NCI-H2029 (cell line): Measurements from ENCODE around the gene SMAD1.
"Not testable (repeated sequence)": the region's sequence is repeated elsewhere in the genome, so short reads cannot be mapped to it uniquely, and the experiment has no call there.

ENCODE experiments used
- DNase-seq: peaks from one replicate; lab custom pipeline; 2025; lab: John Stamatoyannopoulos, UW

Gene SMAD1

DNA sequence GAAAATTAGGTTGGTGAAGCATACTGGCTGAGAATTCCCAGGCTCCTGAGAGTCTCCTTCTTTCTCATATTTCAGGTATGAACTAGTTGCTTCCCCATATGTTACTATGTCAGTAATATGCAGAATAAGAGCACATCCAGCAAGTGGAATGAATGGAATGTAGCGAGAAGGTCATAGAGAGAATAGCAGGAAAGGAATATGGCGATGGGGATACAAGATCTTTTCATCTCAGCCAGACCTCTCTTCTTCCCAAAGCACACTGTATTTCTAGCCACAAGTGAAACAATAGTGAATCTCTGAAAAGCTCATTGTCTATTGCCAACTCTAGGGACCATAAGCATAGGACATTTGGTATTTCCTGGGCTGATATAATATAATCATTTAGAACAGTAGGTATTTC, 82.9 kb downstream of the SMAD1 start:
- no peak for DNase-seq

DNA sequence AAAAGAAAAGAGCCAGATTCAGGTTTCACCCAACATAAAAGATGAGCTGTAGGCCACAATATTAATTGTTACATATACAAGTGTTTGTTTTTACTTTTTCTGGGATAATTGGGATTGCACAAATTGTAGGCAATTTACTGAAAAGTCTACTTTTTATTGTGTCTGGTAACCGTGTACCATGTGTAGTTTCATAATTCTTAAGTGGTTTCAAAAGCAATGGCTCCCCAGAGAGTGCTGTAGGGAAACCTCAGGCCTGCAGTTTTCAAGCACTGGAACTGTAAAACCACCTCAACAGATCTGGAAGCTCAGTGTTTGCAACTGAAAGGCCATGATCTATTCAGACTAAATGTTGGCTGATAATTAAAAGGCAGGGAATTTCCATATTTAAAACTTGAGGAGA, 83.7 kb downstream of the SMAD1 start:
- DNase-seq: no peak

DNA sequence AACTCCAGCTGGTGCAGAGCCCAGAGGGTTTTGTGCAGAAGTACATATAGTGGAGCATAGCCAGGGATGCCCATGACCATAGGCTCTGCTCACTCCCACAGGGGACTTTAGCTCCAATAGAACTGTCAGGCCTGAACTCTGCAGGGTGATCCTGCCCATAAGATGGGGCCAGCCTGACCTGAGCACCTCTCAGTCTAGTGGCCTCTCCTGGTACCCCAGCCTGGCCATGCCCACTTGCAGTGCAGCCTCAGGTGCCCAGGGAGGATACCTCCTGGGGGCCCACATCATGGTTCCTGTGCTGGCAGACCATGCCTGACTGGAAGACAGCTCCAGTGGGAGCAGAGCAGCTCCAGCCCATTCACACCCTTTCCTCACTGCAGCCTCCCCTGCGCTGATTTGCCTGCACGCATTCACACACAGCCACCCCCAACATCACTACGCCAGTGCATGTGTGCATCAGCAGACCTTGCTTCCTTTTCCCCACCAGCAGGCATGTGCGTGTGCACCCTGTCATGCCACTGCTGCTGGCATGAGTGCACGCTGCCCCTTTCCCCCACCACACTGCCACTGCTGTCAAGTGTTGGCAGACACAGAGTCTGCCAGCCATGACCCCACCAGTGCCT, 84.5 kb downstream of the SMAD1 start:
- DNase-seq: no peak

DNA sequence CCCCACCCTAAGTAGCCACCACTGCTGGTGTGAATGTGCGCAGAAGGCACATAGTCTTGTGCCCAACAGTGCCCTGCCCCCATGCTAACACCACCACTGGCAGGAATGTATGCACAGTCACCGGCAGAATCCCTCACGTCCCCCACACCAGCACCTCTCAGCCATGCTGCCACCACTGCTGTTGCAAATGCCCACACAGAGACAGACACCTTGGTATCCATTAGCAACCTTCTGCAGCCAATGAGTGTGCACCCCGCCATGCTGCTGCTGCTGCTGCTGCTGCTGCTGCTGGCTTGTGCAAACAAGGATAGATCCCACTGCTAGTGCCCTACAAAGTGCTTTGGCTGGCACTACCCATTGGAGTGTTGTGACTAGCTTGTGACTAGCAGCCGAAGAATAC, 85.1 kb downstream of the SMAD1 start:
- no peak for DNase-seq

DNA sequence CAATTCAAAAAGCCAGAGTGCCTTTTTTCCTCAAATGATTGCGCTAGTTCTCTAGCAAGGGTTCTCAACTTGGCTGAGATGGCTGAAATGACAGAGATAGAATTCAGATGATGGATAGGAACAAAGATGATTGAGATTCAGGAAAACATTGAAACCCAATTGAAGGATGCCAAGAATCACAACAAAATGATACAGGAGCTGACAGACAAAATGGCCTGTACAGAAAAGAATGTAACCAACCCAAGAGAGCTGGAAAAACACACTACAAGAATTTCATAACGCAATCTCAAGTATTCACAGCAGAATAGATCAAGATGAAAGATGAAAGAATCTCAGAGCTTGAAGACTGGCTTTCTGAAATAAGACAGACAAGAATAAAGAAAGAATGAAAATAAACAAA, 85.9 kb downstream of the SMAD1 start:
- DNase-seq: no peak

DNA sequence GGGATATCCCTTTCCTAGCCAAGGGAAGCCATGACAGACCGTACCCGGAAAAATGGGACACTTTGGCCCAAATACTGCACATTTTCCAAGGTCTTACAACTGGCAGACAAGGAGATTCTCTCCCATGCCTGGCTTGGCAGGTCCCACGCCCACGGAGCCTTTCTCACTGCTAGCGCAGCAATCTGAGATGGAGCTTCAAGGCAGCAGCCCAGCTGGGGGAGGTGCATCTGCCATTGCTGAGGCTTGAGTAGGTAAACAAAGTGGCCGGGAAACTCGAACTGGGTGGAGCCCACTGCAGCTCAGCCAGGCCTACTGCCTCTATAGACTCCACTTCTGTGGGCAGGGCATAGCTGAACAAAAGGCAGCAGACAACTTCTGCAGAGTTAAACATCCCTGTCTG, 92.9 kb downstream of the SMAD1 start:
- not testable (repeated sequence) for DNase-seq

DNA sequence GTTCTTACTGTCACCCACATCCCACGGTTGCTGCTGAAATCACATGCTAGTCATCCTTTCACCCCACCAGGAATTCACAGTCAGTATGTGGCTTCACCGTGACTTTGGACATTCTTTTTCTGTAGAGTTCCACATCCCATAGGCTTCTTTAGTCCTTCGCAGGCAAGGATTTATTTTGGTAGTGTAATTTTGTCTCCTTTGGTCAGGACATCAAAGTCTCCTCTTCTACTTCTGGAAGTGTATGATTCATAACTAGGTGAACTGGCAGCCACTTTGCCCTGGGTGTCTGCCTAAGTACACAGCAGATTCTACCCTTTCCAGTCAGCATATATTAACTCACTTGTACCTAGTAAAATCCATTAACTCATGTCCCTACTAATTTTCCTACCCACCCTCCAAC, 99.3 kb downstream of the SMAD1 start:
- no peak for DNase-seq

DNA sequence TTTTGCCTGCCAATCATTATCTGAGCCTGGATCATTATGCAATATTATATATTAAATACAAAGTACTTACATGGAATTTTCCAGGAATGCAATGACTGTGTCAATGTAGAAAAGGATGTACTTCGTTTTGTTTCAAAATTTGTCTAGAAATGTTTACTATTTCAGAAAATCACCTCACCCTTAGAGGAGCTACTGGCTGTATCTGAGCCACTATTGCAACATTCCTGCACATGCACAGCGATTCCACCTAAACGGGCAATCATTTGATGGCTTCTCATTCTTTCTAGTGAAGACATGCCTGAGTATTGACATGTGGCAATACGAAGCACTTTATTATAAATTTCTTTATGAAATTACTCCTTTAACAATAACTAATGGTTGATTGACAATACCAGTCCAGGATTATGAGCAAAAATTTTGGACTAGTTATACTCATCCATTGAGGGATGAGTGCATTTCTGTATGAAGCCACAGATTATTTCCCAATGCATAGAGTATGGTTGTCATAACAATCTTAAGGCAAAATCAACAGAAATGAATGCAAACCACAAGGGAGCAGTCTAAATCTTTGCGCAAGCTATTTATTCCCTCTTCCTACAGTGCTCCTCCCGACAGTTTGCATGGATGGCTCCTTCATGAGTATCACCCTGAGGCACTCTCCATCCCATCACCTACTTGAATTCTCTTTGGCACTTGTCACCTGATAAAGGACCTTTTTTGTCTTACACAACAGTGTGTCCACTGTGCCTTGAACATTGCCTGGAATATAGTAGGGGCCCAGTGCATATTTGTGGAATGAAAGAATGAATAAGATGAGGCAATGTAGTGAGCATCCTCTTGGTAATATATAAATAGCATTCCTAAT, 101.8 kb downstream of the SMAD1 start:
- DNase-seq: no peak

DNA sequence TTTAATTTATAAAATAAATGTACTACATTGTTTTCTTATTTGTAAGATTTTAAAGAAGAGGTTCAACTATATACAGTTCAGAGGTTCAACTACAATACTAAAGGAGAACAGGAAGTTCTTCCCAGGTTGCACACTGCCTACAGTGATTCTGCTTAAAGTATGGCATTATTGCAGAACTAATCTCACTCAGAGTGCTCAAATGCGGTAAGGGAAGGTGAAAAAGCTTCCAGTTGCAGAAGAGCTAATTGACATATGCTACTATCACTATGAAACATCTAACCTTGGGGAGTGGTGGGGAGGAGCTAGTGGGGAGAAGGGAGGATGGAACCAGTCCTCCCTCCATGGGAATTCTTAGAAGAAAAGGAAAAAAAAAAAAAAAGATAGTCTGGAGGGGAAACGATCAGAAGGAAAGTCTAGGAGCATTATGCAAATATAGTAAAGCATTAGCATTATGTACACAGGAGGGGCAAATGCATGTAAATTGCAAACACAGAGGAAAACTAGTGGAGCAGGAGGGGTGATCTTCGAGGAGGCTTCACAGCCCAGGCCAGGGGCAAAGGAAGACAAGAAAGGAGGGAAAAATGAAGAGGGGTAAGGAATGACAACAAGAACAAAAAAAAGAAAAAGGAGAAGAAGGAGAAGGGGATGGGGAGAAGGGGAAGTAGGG, 105.6 kb downstream of the SMAD1 start:
- DNase-seq: no peak

DNA sequence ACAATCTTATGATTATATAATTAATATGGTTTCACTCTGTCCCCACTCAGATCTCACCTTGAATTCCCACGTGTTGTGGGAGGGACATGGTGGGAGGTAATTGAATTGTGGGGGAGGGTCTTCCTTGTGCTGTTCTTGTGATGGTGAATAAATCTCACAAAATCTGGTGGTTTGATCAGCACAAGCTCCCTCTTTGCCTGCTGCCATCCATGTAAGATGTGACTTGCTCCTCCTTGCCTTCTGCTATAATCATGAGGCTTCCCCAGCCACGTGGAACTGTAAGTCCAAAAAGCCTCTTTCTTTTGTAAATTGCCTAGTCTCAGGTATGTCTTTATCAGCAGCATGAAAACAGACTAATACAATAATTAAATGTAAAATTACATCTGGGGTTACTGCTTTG, 107.7 kb downstream of the SMAD1 start:
- DNase-seq: not testable (repeated sequence)

DNA sequence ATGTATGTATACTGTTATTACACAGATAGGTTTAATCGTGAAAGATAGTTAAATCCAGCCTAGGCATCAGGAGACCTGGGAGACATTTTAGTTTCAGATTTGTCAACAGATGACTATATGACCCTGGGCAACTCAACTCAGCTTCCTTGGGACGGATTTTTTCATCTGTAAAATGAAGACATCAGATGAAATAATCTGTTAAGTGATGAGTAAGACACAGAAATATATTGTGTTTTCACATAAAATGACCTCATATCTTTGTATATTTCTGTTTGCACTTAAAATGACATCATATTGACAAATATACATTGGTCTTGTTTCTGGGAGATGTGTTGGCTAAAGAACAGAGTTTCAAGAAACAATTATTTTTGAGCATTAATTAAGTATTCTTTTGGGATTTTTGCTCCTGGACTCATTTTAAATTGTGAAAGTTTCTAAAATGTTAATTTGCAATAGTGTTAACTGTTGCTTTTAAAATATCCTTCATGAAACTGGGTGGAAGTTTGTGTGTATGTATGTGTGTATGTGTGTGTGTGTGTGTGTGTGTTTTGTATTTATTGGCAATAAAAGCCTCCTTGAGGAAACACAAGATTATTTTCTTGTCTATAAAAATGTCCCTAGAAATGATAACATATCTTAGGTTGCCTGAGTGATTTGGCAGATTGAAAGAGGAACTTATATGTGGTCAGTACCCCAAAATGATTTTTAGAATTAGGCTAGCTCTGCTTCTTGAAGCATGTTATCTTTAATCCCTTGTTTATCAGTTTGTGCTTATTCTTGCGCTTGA, 108.5 kb downstream of the SMAD1 start:
- DNase-seq: no peak

DNA sequence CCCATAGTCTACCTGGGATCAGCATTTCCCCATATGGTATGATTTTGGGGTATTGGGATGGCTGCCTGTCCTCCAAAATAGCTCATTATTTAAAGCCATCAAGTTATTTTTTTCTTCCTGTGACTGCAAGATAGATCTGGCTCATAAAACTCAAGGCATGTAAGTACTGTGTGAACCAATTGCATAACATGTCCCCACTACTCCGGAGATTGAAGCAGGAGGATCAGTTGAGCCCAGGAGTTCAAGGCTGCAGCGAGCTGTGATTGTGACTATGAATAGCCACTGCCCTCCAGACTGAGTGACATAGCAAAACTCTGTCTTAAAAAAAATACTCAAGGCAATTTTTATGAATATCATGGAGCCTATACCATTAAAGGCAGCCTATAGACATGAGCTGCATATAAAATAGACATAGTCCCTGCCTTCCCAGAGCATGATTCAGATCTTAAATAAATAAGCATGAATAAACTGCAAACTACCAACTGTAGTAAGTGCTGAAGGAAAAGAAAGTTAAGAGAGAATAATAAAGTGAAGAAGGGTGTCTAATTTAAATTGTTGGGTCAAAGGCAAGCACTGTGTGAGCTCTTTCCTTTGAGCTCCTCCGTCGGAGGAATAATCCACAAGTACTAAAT, 120.6 kb downstream of the SMAD1 start:
- DNase-seq: no peak

DNA sequence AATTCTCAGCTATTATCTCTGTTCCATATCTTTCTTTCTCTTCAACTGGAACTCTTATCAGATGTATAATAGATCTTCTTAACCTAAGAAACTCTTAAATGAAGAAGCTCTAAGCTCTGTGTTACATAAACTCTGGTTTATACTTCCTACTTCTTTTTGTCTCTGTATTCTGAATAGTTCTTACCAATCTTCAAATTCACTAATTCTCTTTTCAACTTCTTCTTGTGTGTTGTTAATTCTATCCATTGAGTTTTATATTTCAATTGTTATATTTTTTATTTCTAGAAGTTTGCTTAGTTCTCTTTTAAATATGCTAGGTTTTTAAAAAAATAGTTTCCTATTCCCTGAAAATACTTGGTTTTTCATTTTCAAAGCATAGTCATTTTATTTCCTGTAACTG, 124.3 kb downstream of the SMAD1 start:
- DNase-seq: no peak
